Measurements from ENCODE around the gene DAPK1.

DAPK1 gene

GRCh38 chr9:87570000-87570908, 72.6 kb downstream of the DAPK1 start:
- no peak for DNase-seq

DNA sequence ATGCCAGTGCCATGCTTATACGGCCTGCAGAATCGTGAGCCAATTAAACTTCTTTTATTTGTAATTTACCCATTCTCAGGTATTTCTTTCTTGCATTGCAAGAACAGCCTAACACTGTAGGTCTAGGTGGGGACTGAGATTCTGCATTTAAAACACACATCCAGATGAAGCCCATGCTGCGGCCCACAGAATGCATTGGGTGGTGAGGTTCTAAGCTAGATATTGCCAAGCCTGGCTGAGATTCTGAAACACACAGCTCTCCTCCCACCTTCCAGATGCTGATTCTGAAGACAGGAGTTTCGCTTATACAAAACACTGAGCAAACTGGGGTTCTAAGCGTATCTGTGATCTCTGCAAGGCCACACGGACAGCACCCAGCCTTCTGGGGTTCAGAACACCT, 75.1 kb downstream of the DAPK1 start:
- no peak for DNase-seq

GRCh38 chr9:87573841-87574342, 76.2 kb downstream of the DAPK1 start:
- no peak for DNase-seq

DNA sequence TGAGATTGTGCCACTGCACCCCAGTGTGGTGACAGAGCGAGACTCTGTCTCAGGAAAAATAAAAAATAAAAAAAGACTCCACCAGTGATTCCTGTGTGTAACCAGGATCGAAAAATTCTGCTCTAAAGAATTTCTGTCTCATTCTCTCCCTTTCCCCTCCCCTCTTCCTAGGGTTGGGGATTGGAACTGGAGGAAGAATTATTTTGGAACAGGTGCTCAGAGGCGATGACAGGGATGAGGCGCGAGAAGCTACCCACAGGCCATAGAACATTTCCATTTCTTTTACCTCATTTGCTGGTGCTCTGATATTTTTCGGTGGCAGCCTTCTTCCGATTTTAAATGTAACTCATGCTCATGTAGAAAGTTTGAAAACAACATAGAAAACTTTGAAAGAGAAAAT, 80.1 kb downstream of the DAPK1 start:
- DNase-seq, result no peak

DNA sequence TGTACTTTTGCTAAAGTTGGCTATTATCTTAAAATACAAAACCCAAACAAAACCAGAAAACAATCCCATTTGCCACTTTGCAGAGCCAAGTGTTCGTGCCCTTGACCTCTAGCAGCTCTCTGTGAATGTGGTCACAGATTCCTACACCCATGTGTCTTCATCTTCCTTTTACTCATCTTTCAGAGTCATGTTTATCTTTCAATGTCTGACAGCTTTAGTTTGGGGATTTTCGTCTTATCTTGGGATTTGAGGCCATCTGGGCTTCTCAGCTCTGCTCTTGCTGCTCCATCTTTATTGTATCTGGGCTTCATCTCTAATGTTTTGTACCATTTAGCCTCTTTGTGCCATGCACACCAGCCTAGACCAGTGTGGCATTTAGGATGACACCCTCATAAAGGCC, 81.0 kb downstream of the DAPK1 start:
- DNase-seq, result no peak

- DNase-seq, result no peak
Measured at GRCh38 chr9:87579781-87580541, 82.3 kb downstream of the DAPK1 start.

- no peak for DNase-seq
Measured at GRCh38 chr9:87580941-87581438, 83.3 kb downstream of the DAPK1 start.

DNA sequence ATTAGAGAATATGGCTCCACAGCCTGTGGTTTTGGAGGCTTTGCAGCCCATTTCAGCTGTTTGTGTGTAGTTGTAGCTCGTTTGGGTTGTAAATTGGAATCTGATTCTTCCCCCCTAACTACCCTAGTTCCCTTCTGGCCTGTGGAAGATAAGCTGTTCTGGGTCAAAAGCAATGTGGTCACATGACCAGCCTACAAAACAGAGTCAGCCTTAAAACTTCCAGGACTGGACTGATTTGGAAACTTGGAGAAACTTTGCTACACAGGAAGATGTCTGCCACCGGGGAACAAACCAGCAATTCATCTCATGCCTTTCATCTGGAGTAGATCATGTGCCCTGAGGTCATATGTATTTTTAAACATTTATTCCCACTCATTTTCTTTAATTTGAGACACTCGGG, 83.8 kb downstream of the DAPK1 start:
- no peak for DNase-seq

GRCh38 chr9:87581949-87582637, 84.4 kb downstream of the DAPK1 start:
- no peak for DNase-seq

DNA sequence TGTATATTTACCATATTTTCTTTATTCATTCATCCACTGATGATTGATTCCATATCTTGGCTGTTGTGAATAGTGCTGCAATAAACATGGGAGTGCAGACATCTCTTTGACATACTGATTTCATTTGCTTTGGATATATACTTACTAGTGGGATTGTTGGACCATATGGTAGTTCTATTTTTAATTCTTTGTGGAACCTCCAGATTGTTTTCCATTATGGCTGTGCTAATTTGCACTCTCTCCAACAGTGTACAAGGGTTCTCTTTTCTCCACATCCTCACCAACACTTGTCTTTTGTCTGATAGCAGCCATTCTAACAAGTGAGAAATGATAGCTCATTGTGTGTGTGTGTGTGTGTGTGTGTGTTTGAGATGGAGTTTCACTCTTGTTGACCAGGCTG, 86.7 kb downstream of the DAPK1 start:
- DNase-seq, result no peak

DNA sequence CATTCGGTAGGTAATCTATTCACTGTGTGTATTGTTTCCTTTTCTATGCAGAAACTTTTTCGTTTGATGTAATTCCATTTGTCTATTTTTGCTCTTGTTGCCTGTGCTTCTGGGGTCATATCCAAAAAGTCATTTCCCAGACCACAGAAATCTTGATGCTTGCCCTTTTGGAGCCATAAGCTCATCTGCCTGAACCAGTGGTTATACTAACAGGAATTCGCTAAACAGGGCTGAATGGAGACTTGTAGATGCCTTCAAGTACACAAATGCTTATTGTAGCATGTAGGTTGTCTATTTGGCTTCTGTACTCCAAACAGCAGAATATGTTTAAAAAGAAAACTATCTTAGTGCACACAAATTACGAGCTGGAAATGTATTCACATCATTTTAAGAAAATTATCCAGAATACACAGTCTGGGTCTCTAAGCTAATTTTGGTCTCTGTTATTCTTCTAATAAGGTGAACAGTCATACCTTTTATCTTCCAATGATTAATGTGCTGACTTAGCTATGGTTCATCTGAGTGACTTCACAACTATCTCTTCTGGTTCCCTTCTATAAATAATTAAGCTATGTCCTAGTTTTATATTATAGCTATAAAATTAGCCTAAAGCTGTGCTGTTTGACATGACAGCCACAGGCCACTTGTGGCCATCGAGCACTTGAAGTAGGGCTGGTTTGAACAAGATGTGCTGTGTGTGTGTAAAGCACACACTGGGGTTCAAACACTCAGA, 87.6 kb downstream of the DAPK1 start:
- no peak for DNase-seq

- no peak for DNase-seq
Measured at GRCh38 chr9:87586731-87587355, 89.2 kb downstream of the DAPK1 start.

DNA sequence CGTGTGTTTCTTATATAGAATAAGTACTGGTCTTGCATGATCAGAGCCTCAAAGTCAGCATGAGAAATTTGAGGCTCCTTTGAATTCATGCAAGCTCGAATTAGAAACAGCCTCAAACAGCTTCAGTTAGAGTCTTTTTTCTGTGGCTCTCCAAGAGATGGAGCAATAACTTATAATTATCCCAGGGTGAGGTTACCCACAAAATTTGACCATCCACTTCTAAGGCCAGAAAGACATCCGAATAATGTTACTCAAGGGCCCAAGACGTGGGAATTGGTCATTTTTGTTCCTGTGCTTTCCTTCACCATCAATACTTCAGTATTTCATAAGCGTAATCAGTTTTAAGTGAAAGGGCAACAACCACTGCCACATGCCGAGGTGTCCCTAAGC, 89.7 kb downstream of the DAPK1 start:
- DNase-seq, result no peak

DNA sequence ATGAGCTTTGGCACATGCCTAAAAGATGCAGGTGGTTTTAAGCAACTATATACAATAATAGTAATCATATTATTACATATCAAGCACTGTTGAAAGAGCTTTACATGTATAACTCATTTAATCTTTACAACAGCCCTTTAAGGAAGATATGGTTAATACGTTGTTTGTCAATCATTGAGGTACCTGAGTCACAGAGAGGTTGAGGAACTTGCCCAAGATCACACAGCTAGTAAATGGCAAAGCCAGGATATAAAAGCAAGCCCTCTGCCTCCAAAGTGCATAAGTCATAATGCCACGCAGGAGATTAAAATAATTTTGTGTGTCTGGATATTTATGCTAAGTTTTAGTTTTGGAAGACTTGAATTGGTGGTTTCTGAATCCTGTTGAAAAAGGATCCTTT, 90.2 kb downstream of the DAPK1 start:
- DNase-seq, result no peak

GRCh38 chr9:87588339-87588738, 90.7 kb downstream of the DAPK1 start:
- DNase-seq, result no peak

- no peak for DNase-seq
Measured at GRCh38 chr9:87590996-87591395, 93.3 kb downstream of the DAPK1 start.

DNA sequence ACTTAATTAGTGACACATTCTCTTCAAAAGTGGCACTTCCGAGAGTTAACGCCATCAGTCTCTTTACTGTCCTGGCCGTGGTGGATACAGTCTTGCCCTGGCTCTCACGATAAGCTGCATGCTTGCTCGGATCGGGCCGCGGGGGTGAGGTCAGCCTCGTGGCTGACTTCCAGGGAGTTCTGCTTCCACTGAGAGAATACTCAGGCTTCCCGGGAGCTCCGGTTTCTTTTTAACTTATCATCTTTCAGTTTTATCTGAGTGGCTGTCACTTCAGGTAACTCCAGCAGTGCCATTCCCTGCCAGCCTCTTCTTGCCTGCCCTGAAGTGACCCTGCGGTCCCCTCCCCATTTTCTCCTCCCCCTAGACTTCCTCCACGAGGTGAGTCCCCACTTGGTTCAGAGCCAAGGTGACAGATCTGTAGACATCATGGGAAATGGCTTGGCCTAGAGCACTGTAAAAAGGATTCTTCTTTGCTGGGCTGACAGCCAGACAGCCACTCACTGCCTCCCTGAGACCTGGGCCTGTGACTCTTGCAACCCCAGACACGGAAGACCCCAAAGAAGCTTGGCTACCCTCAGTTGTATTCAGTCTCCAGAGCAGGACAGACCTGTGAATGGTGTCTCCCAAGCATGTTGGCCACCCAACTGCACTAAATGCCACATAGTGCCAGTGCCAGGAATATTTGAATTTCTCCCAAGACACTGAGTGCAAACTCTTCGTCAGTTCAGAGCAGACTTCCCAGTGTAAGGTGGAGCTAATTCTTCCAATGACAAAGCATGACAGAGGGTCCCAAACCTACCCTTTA, 95.1 kb downstream of the DAPK1 start:
- no peak for DNase-seq

- no peak for DNase-seq
Measured at GRCh38 chr9:87593359-87593980, 95.8 kb downstream of the DAPK1 start.

GRCh38 chr9:87594194-87594593, 96.5 kb downstream of the DAPK1 start:
- no peak for DNase-seq

- no peak for DNase-seq
Measured at GRCh38 chr9:87594662-87595061, 97.0 kb downstream of the DAPK1 start.

- DNase-seq, result no peak
Measured at GRCh38 chr9:87595610-87596009, 97.9 kb downstream of the DAPK1 start.

All from cerebellar nuclear complex (tissue), 1 donor.